ENCODE data around the gene PARP3. TPM values are rescaled to one million over a fixed set of nuclear protein-coding genes. Genes with fewer than 3 reads are reported as not detected.

PARP3 gene
- total and polyA plus RNA-seq, 2 of the 8 experiments (the other 6 are each of a cell fraction or from before 2014, with no cell fraction given): 1.3 to 1.6 TPM

- Histone ChIP-seq H3K79me1 (ENCODE audit: low read depth, low read length) (no peaks in the 10 kb centered on the region), H2BK20ac (ENCODE audit: low read length) (no peak overlapping the region), H4K8ac (ENCODE audit: extremely low read depth, insufficient read depth, low read length) (no peak overlapping the region), H3K4ac (replicated peaks; ENCODE audit: insufficient read length, low read depth, low read length) (no peak overlapping the region), H3K14ac (ENCODE audit: insufficient read length) (no peak overlapping the region), H3K36me3 (ENCODE audit: control insufficient read depth in 2 of 4, insufficient read depth in 4 of 4, low read length in 3 of 4) (no peaks in the 10 kb centered on the region), H2AK5ac (ENCODE audit: low read depth, low read length) (no peak overlapping the region), H3K4me1 (replicated peaks in 1 of 4; ENCODE audit: control insufficient read depth in 3 of 4, insufficient read depth in 4 of 4, low read length in 3 of 4) (peaks cover 0 to 18% (median 9%) of the 10 kb centered on the region in 4 experiments; a peak in 6 of 7 replicates), H2BK120ac (replicated peaks; ENCODE audit: low read depth, low read length) (no peak overlapping the region), H3K23ac (ENCODE audit: insufficient read length) (no peak overlapping the region), H3K27ac (ENCODE audit: low read depth, low read length) (no peak overlapping the region), H3K18ac (ENCODE audit: extremely low read depth, low read length) (no peak overlapping the region), H3K9me3 (ENCODE audit: insufficient read depth in 2 of 2, low read depth in 1 of 2, low read length in 1 of 2) (no peaks in the 10 kb centered on the region), H3K4me3 (ENCODE audit: extremely low read depth in 1 of 4, insufficient read depth in 2 of 4, low read depth in 3 of 4, low read length in 4 of 4) (no peak overlapping the region), H3K9ac (replicated peaks in 1 of 4; ENCODE audit: extremely low read depth in 1 of 4, low read depth in 3 of 4, low read length in 3 of 4) (0 out of 7 replicates have a peak overlapping the region, but pooled peaks of 1 of the 4 experiments have one; percentile 9), H2BK5ac (ENCODE audit: low read depth, low read length) (no peak overlapping the region), H3K4me2 (ENCODE audit: insufficient read depth in 1 of 2, low read depth in 2 of 2, low read length in 2 of 2) (no peak overlapping the region), H2AFZ (ENCODE audit: low read length) (no peak overlapping the region), H2BK12ac (ENCODE audit: low read depth, low read length) (no peak overlapping the region), H4K91ac (replicated peaks; ENCODE audit: insufficient read length, low read length) (no peak overlapping the region), H4K20me1 (replicated peaks in 1 of 2; ENCODE audit: control insufficient read depth in 1 of 2, insufficient read depth in 2 of 2, low read length in 2 of 2) (peaks cover 0 to 5% of the 10 kb centered on the region in 2 experiments), H4K5ac (ENCODE audit: insufficient read length, low read depth, low read length) (no peak overlapping the region), H3K56ac (replicated peaks; ENCODE audit: insufficient read length, low read depth, low read length) (no peak overlapping the region), H3K23me2 (ENCODE audit: low read depth, low read length) (peaks cover 8% of the 10 kb centered on the region; the same call in 1 of the 2 replicates), H3K27me3 (replicated peaks in 1 of 4; ENCODE audit: control insufficient read depth in 3 of 4, extremely low read depth in 1 of 4, insufficient read depth in 3 of 4, low read length in 3 of 4) (peaks cover 15 to 37% (median 26%) of the 10 kb centered on the region in 4 experiments), H3K79me2 (ENCODE audit: control insufficient read depth in 1 of 2, insufficient read depth in 2 of 2, low read length in 2 of 2) (no peaks in the 10 kb centered on the region), H2BK15ac (ENCODE audit: low read length) (no peak overlapping the region)
- POLR2A ChIA-PET (ENCODE audit: partially characterized antibody): interaction anchor here (0.6 to 29.3 kb wide), 3 partner anchors 10 to 1099 kb away, joined by 3 to 923 read pairs (median 61); partner anchors contain the start of genes ABHD14A, ABHD14B, ACY1 and PCBP4
- TF ChIP-seq EZH2 (IDR thresholded peaks at IDR 0.05; ENCODE audit: low read depth, low read length, severe bottlenecking) (no peak), RNF2 (IDR thresholded peaks at IDR 0.05; ENCODE audit: borderline replicate concordance, low read depth, low read length, missing control alignments, poor library complexity, severe bottlenecking) (no peak), CTBP2 (IDR thresholded peaks at IDR 0.05; ENCODE audit: borderline replicate concordance, insufficient read depth, insufficient read length, low read length) (no peak), SAP30 (IDR thresholded peaks at IDR 0.05; ENCODE audit: insufficient read depth, insufficient replicate concordance, low read length) (no peak)
- CTCF ChIA-PET (ENCODE audit: partially characterized antibody): interaction anchor here (0.6 to 6.2 kb wide), 8 partner anchors 8 to 42 kb away, joined by 3 to 64 read pairs (median 6); partner anchors contain the start of genes ABHD14A, ABHD14B, ACY1 and PARP3
- DNase-seq (ENCODE audit: low read depth in 1 of 2, low spot score in 2 of 2) (no peak), FAIRE-seq (no peak)
- 87% methylated on average over 19 of the region's 20 CpGs; no CpG with 5 or more reads in 1 of the 2 experiments for WGBS, 2 experiments (ENCODE audit: extremely low coverage in 1 of 2, insufficient coverage in 1 of 2, insufficient read length in 1 of 2, insufficient replicate concordance in 2 of 2, low coverage in 1 of 2, low lambda C conversion rate in 2 of 2, missing lambda C conversion rate in 1 of 2)
Observed at GRCh38 chr3:51958603-51959521, 16.7 kb downstream of the PARP3 start.
